Astrocyte (in vitro differentiated cells and primary cell): ENCODE measurements around the gene RAB3GAP2.

Experiments
- EZH2 ChIP-seq: IDR thresholded peaks from 2 replicates; pipeline ENCODE4 v1.6.1; 2012; ENCODE audit warnings: mild to moderate bottlenecking, low read length, inconsistent platforms; ENCODE audit not compliant: insufficient read depth
- TF ChIP-seq, protein P1 (sequence below): IDR thresholded peaks from 2 replicates; pipeline ENCODE4 v1.5.1; 2011; ENCODE audit warnings: low read depth, mild to moderate bottlenecking, inconsistent platforms, low read length, moderate library complexity; ENCODE audit not compliant: insufficient read depth

GRCh38 chr1:220166853-220167252, 105.4 kb downstream of the RAB3GAP2 start:
- TF ChIP-seq, protein P1, sequence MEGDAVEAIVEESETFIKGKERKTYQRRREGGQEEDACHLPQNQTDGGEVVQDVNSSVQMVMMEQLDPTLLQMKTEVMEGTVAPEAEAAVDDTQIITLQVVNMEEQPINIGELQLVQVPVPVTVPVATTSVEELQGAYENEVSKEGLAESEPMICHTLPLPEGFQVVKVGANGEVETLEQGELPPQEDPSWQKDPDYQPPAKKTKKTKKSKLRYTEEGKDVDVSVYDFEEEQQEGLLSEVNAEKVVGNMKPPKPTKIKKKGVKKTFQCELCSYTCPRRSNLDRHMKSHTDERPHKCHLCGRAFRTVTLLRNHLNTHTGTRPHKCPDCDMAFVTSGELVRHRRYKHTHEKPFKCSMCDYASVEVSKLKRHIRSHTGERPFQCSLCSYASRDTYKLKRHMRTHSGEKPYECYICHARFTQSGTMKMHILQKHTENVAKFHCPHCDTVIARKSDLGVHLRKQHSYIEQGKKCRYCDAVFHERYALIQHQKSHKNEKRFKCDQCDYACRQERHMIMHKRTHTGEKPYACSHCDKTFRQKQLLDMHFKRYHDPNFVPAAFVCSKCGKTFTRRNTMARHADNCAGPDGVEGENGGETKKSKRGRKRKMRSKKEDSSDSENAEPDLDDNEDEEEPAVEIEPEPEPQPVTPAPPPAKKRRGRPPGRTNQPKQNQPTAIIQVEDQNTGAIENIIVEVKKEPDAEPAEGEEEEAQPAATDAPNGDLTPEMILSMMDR: no peak
- no peak for TF ChIP-seq EZH2
